Neural progenitor cell (in vitro differentiated cells): ENCODE measurements around the gene RAX2.

ENCODE experiments used
- CTCF ChIP-seq: fragments of 200-600 bp; sonication (generic); IDR thresholded peaks from 2 replicates; pipeline ENCODE4 v1.5.1; 2017; ENCODE audit warnings: antibody characterized with exemption, mild to moderate bottlenecking
- EZH2 ChIP-seq: fragments of 200-600 bp; sonication (generic); IDR thresholded peaks from 2 replicates; pipeline ENCODE4 v1.6.1; 2017; ENCODE audit warnings: antibody characterized with exemption, mild to moderate bottlenecking, moderate library complexity
- EZH2phosphoT487 ChIP-seq: fragments of 200-600 bp; sonication (generic); IDR thresholded peaks from 2 replicates; pipeline ENCODE4 v1.6.1; 2017; ENCODE audit warnings: antibody characterized with exemption

GRCh38 chr19:3721887-3722442 lies 50.1 kb downstream of the RAX2 start:
- TF ChIP-seq CTCF (no peak), EZH2 (no peak), EZH2phosphoT487 (no peak)
